ENCODE results near the gene TSHZ2.

Gene TSHZ2

DNA sequence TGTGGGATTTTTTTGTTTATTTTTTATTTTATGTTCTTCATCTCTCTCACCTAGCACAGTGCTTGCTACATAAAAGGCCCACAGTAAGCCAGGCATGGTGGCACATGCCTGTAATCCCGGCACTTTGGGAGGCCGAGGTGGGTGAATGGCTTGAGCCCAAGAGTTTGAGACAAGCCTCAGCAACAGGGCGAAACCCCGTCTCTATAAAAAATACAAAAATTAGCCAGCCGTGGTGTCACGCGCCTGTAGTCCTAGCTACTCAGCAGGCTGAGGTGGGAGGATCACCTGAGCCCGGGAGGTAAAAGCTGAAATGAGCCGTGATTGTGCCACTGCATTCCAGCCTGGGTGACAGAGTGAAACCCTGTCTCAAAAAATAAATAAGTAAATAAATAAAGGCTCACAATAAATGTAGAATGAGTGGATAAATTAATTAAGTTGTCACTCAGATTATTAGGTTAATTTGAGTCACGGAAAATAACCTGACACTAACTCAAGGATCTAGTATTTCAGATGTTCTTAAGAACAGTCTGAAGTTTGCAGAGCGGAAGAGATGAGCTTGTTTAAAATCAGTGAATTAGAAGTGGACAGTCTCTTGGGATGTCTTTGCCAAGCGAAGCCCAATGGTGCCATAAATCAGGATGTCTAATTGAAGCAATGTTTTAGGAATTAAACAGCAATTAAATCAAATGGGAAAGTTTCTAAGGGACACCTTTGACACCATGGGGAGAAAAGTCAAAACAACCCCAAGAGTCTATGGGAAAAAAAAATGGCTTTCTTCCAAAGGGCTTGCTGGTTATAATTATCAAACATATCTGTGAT lies 407.1 kb downstream of the TSHZ2 start:
- TF ChIP-seq, protein P1, sequence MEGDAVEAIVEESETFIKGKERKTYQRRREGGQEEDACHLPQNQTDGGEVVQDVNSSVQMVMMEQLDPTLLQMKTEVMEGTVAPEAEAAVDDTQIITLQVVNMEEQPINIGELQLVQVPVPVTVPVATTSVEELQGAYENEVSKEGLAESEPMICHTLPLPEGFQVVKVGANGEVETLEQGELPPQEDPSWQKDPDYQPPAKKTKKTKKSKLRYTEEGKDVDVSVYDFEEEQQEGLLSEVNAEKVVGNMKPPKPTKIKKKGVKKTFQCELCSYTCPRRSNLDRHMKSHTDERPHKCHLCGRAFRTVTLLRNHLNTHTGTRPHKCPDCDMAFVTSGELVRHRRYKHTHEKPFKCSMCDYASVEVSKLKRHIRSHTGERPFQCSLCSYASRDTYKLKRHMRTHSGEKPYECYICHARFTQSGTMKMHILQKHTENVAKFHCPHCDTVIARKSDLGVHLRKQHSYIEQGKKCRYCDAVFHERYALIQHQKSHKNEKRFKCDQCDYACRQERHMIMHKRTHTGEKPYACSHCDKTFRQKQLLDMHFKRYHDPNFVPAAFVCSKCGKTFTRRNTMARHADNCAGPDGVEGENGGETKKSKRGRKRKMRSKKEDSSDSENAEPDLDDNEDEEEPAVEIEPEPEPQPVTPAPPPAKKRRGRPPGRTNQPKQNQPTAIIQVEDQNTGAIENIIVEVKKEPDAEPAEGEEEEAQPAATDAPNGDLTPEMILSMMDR (IDR thresholded peaks at IDR 0.05; ENCODE audit: low read depth, low read length) = no peak
- DNase-seq (ENCODE audit: extremely low read depth, low read depth) = no peak

DNA sequence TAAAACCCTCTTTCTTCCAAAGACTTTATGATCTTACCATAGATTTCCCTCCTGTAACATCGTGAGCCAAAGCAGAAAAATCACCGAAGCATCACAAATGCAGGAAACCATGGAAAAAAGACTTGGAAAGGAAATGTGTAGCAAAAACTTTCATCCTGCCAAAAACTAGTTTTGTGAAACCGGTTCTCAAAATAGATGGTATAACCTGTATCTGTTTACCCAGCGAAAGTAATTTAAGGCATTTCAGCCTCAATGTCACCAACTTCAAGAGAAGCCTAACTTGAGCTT lies 407.6 kb downstream of the TSHZ2 start:
- TF ChIP-seq, protein P1 (IDR thresholded peaks at IDR 0.05; ENCODE audit: low read depth, low read length) = no peak
- no peak for DNase-seq (ENCODE audit: extremely low read depth, low read depth)

DNA sequence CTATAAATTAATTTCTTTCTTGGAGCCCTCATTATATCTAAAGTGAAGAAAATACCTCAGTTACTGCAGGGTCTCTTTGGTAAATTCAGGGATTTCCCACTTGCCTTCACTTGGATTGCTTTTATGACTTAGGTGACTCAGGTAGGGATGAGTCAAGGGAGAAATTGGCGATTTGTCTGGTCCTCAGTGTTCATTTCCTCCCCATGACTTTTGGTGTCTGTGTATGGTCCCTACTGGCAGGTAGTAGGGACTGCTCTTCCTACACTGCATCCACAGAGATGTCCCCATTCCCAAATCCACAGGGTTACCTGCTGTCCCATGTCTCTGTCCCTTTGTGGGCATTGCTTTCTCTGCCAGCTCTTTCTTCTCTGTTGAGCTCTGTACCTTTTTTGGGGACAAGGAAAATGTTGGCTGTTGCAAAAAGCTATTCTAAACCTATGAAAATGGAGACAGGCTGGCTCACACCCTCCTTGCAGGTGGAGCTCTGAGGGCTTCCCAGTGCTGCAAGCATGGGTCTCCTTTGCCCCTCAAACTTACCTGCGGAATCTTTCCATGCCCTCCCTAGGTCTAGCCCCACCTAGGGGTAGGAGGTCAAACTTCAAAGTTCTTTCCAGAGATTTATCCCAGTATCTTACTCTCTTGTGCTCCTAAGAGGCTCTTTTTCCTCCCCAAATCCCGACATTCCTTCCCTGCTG lies 409.6 kb downstream of the TSHZ2 start:
- DNase-seq (ENCODE audit: extremely low read depth, low read depth) = no peak
- TF ChIP-seq, protein P1 (IDR thresholded peaks at IDR 0.05; ENCODE audit: low read depth, low read length) = no peak

DNA sequence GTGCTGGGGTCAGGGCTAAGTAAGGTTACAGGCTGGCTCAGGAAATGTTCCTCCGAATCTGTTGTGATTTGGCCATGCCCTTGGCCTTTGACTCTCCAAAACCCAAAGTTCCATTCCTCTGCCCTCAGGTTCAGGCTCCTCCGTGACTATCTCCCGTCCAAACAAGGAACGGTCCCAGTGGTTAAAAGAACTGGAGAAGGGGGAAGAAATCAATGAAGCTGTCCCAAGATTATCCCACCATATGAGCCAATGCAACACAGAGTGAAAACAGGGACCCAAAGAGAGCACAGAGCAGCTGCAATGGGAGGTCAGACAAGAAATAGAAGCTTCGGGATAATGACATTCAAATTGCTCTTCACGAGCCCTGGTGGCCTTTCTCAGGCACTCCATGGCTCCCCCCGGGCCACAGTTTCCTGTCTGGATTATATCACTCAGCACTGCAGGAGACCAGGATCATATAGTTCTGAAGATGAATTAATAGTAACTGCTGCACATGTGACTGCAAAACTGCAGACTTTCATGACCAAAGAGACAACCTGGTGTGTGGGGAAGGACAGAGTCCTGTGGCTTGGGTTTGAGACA lies 410.2 kb downstream of the TSHZ2 start:
- DNase-seq (ENCODE audit: extremely low read depth, low read depth) = no peak
- TF ChIP-seq, protein P1 (IDR thresholded peaks at IDR 0.05; ENCODE audit: low read depth, low read length) = no peak

DNA sequence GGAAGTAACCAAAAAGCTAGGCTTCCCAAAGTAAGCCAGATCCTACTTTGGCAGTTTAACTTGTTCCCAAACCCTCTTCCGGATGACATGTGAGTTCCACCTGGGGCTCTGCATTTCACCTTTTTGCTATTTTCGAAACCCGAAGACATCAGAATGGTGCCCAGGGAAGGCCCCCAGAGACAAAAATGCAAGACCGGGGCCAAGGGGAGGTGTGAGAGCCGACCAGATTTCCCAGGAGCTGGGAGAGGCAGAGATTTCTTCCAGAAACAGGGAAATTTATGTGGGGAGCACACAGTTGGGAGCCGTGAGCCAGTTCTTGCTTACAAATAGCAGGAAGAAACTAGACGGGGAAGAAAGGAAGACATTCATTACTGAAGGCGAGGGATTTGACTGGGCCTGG lies 411.8 kb downstream of the TSHZ2 start:
- DNase-seq (ENCODE audit: extremely low read depth, low read depth) = no peak
- TF ChIP-seq, protein P1 (IDR thresholded peaks at IDR 0.05; ENCODE audit: low read depth, low read length) = no peak

DNA sequence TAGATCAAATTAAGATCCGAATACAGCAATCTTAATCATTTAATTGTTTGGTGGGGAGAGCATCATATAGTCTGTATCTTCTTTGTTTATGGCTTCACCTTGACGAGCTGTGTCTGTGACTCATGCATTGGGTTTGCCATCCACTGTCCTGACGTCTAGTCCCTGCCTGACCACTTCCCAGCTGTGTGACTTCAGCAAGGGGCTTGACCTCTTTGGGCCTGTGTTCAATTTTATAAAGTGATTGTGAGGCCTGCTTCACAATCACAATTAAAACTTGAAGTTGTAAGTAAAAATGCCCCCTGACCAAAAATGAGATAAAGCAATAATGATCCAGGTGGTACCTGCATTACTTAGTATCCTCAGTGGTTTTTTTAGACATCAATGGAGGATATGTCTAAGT lies 412.2 kb downstream of the TSHZ2 start:
- TF ChIP-seq, protein P1 (IDR thresholded peaks at IDR 0.05; ENCODE audit: low read depth, low read length) = no peak
- no peak for DNase-seq (ENCODE audit: extremely low read depth, low read depth)
